Measurements from ENCODE around the gene SERHL2.

- no peak for TF ChIP-seq POLR2AphosphoS5 (IDR thresholded peaks at IDR 0.05; ENCODE audit: low read depth)
- TF ChIP-seq CTCF (IDR thresholded peaks at IDR 0.05; ENCODE audit: insufficient read depth, low read length) = no peak
- no peak for TF ChIP-seq SPI1 (IDR thresholded peaks at IDR 0.05; ENCODE audit: borderline replicate concordance, low read depth)
- TF ChIP-seq REST (IDR thresholded peaks at IDR 0.05; ENCODE audit: insufficient replicate concordance, low read depth) = no peak
- no peak for TF ChIP-seq GABPA (IDR thresholded peaks at IDR 0.05; ENCODE audit: low read depth)
These were observed 48.2 kb downstream of the SERHL2 start for GRCh38 chr22:42601879-42602465.
